Muscle of arm (tissue), 12 donors: ENCODE data around the gene EMILIN2. TPM values are rescaled to one million over a fixed set of nuclear protein-coding genes. Genes with fewer than 3 reads are reported as not detected.
"Not testable (repeated sequence)": the region's sequence is repeated elsewhere in the genome, so short reads cannot be mapped to it uniquely, and the experiment has no call there.

Source experiments
- DNase-seq: peaks from one replicate; pipeline ENCODE4 v3.0.0-alpha.2; 2013
- polyA plus RNA-seq, 12 donors: library from polyadenylated mRNA; unstranded; fragments of 120-200 nt; gene quantifications; one replicate each; pipeline ENCODE4 v1.2.1, GENCODE V29; 2013; ENCODE audit not compliant: insufficient read length in 12 of 12

EMILIN2 gene
- polyA plus RNA-seq, 12 donors = 19.3 to 48.5 (median 27.7) TPM; not detected in 1

- not testable (repeated sequence) for DNase-seq
Observed at GRCh38 chr18:2837290-2837689, 9.5 kb upstream of the EMILIN2 start.

- DNase-seq = no peak
Observed at GRCh38 chr18:2839202-2839601, 7.6 kb upstream of the EMILIN2 start.

- no peak for DNase-seq
Observed at GRCh38 chr18:2840521-2840920, 6.3 kb upstream of the EMILIN2 start.

GRCh38 chr18:2843146-2843545, 3.7 kb upstream of the EMILIN2 start:
- no peak for DNase-seq

- no peak for DNase-seq
Observed at GRCh38 chr18:2845172-2845571, 1.6 kb upstream of the EMILIN2 start.

GRCh38 chr18:2847317-2848246, 776 bp downstream of the EMILIN2 start:
- DNase-seq = peak; percentile 44

- DNase-seq = peak; percentile 35
Observed at GRCh38 chr18:2848247-2849246, 1.7 kb downstream of the EMILIN2 start.

DNA sequence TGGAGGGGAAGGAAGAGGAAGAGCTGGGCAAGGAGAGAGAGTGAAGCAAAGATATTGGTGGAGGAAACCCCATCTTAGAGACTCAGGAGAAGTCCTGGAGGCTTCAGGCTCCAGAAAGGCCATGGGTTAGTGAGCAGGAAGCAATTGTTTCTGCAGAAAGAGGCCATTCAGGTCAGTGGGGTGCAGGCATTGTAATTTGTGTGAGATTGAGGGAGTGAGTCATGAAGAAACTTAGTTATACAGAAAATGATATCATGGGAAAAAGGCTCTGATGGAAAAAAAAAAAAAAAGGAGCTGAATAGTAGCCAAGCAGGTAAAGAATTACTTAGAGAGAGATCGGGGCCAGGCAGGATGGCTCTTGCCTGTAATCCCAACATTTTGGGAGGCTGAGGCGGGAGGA, 4.0 kb downstream of the EMILIN2 start:
- no peak for DNase-seq

DNA sequence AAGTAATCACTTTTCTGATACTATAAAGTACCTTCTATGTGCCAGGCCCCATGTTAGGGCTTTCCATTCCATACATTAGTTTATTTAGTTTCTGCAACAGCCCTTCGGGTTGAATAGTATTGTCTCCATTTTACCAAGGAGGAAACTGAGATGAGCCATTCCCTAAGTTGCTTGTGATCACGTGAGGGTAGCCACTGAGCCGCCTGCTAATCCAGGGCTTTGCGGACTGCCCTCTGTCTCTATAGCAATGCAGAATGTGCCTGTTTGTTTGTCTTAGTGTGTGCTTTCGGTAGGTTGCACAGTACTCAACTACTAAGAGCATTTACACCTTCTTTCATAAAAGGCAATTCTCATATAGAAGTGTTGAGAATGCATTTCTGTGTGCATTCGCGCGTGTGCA, 5.0 kb downstream of the EMILIN2 start:
- no peak for DNase-seq

GRCh38 chr18:2852460-2852859, 5.7 kb downstream of the EMILIN2 start:
- not testable (repeated sequence) for DNase-seq

- DNase-seq = no peak
Observed at GRCh38 chr18:2853173-2853925, 6.5 kb downstream of the EMILIN2 start.

- DNase-seq = no peak
Observed at GRCh38 chr18:2853926-2854664, 7.3 kb downstream of the EMILIN2 start.

DNA sequence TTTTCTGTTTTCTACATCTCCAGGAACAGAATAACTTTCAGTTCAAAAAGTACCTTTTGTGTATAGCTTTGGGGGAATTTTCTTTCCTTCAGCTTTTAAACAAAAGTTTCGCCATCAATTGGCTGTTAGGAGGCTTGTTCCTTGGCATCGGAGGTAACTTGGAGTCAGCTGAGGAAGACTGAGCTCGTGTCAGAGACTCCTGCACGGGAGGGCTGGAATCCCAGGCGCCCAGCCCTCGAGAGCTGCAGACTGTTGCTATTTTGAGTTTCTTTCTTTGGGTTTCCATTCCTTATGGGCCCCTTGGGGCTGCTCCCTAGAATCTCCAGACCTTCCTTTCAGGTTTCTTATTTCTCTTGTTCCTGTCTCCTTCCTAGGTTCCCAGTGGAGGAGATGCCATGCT, 8.1 kb downstream of the EMILIN2 start:
- DNase-seq = peak; percentile 46

DNA sequence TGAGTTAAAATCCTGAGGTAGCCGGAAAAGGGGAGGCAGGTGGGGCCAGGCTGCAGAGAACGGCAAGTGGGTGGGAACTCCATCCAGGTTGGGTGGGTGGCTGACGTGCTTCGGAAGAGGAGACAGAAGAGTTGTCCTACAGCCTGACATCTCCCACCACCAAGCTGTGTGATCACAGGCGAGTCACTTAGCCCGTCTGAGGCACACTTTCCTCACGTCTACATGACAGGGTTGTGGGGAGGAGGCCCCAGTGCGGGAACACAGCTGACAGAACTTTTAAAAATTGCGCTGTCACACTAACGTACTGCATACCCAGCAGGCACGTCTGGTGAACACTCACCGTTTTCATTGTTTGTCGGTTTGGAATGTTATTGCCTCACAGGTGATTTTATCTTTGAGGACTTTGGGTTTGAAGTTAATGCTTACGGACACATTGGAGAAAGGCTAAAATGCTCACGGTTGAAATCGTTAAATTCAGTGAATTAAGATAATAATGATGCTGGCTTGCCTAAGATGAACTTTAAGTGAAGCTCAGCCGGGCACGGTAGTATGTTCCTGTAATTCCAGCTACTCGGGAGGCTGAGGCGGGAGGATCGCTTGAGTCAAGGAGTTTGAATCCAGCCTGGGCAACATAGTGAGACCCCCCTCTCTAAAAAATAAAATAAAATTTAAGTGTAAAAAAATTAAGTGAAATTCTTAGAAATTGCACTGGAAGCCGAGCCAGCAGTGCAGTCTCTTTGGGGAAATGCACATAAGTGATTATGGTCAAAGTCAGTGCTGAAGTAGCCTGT, 8.9 kb downstream of the EMILIN2 start:
- no peak for DNase-seq

- DNase-seq = no peak
Observed at GRCh38 chr18:2856547-2857170, 9.9 kb downstream of the EMILIN2 start.

DNA sequence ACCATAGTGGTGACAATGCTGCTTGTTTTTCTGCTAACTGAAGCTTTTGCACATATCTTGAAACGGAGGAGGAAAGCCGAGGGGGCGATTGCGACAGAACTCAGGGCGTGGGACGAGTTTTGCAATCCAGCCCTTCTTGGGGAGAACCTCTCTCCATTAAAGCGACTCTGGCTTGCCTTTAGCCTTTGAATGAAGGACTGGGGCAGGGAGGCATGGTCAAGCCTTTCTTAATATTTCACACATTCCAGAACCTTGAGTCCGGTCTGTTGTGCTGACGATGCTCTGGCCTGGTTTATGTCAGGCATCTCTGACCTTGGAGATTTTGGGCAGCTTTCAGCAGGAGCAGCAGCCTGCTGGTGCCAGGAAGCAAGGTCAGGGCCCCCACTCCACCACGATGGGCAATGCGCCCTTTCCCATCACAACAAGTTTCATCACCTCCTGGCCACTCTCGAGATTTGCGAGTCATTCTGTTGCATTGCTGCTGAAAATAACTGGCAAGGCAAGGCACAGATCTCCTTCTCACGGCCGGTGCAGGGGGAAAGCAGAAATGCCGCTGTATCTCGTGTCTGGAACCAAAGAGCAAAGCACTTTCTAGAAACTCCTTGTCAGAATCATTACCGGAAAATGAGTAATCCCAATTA, 10.8 kb downstream of the EMILIN2 start:
- no peak for DNase-seq

DNA sequence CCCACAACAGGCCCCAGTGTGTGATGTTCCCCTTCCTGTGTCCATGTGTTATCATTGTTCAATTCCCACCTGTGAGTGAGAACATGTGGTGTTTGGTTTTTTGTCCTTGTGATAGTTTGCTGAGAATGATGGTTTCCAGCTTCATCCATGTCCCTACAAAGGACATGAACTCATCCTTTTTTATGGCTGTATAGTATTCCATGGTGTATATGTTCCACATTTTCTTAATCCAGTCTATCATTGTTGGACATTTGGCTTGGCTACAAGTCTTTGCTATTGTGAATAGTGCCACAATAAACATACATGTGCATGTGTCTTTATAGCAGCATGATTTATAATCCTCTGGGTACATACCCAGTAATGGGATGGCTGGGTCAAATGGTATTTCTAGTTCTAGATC, 13.6 kb downstream of the EMILIN2 start:
- not testable (repeated sequence) for DNase-seq

GRCh38 chr18:2863997-2864396, 17.2 kb downstream of the EMILIN2 start:
- not testable (repeated sequence) for DNase-seq

DNA sequence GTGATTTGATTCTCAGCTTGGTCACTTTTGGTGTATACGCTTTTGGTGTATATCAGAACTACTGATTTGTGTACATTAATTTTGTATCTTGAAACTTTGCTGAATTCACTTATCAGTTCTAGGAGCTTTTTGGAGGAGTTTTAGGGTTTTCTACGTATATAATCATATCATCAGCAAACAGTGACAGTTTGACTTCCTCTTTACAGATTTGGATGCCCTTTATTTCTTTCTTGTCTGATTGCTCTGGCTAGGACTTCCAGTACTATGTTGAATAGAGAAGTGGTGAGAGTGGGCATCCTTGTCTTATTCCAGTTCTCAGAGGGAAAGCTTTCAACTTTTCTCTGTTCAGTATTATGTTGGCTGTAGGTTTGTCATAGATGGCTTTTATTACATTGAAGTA, 19.7 kb downstream of the EMILIN2 start:
- DNase-seq = not testable (repeated sequence)
